ENCODE measurements around the gene COL6A3. TPM values are rescaled to one million over a fixed set of nuclear protein-coding genes. Genes with fewer than 3 reads are reported as not detected.
A peak's percentile ranks its signal among the peaks of the same experiment; 100 is the strongest.

The COL6A3 gene
- total RNA-seq = 1 to 10 TPM; 1.9 to 2.6 TPM
- 1.6 to 10.9 reads per million in 2 donors for total RNA-seq

GRCh38 chr2:237413777-237414661, at the start of gene COL6A3:
Gene COL6A3 (minus strand): TSS chr2:237414164. CDS start chr2:237396817, 17,347 bp downstream.
- peaks cover 18% of the 10 kb centered on the region for H3K27me3 Mint-ChIP-seq
- ATAC-seq (no peak), DNase-seq (no peak)
- no peak within 1 kb of the TSS for H3K27ac Mint-ChIP-seq
- no peaks in the 10 kb centered on the region for H3K4me1 Mint-ChIP-seq
- H3K9me3 ChIP-seq (ENCODE audit: control insufficient read depth, low read length, poor library complexity, severe bottlenecking) = no peaks in the 10 kb centered on the region
- no peak within 1 kb of the TSS for H3K4me3 Mint-ChIP-seq
- H3K36me3 Mint-ChIP-seq (ENCODE audit: low read depth) = no peaks in the 10 kb centered on the region

- DNase-seq (no peak), ATAC-seq (no peak)
- H3K4me1 Mint-ChIP-seq = peaks cover 7% of the 10 kb centered on the region
- H3K27me3 Mint-ChIP-seq = no peaks in the 10 kb centered on the region
- no peaks in the 10 kb centered on the region for H3K36me3 Mint-ChIP-seq (ENCODE audit: low read depth)
- H3K9me3 ChIP-seq (ENCODE audit: control insufficient read depth, low read length, poor library complexity, severe bottlenecking) = no peaks in the 10 kb centered on the region
- H3K27ac Mint-ChIP-seq = no peak overlapping the region
- no peak overlapping the region for H3K4me3 Mint-ChIP-seq
Observed at GRCh38 chr2:237459741-237460174, 45.8 kb upstream of the COL6A3 start.

DNA sequence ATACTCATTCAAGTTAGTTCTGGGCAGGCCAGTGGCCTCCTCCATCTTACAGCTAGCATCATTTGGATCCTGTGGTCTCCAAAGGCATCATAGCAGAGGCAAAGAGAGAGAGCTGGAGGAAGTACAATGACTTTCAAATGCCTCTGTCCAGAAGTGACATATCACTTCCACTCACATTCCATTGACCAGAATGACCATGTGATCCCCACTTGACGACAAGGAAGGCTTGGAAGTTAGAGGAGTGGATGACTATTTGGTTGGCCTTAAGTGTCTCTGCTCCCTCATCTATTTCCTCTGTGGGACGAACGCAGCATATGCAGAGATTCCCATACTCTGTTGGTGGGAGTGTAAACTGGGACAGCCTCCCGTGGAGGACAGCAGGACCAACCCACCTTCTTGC, 45.3 kb upstream of the COL6A3 start:
- Mint-ChIP-seq H3K36me3 (ENCODE audit: low read depth) (no peaks in the 10 kb centered on the region), H3K4me1 (peaks cover 6% of the 10 kb centered on the region), H3K27ac (no peak overlapping the region), H3K27me3 (no peaks in the 10 kb centered on the region), H3K4me3 (no peak overlapping the region)
- no peaks in the 10 kb centered on the region for H3K9me3 ChIP-seq (ENCODE audit: control insufficient read depth, low read length, poor library complexity, severe bottlenecking)
- ATAC-seq = no peak
- DNase-seq = no peak

GRCh38 chr2:237458519-237458918, 44.6 kb upstream of the COL6A3 start:
- DNase-seq (no peak), ATAC-seq (peak; percentile 21)
- no peaks in the 10 kb centered on the region for H3K9me3 ChIP-seq (ENCODE audit: control insufficient read depth, low read length, poor library complexity, severe bottlenecking)
- Mint-ChIP-seq H3K36me3 (ENCODE audit: low read depth) (no peaks in the 10 kb centered on the region), H3K4me3 (no peak overlapping the region), H3K27ac (no peak overlapping the region), H3K4me1 (peaks cover 6% of the 10 kb centered on the region), H3K27me3 (no peaks in the 10 kb centered on the region)

- Mint-ChIP-seq H3K4me3 (no peak overlapping the region), H3K27ac (no peak overlapping the region), H3K4me1 (peaks cover 8% of the 10 kb centered on the region), H3K36me3 (ENCODE audit: low read depth) (no peaks in the 10 kb centered on the region), H3K27me3 (no peaks in the 10 kb centered on the region)
- ATAC-seq = no peak
- no peaks in the 10 kb centered on the region for H3K9me3 ChIP-seq (ENCODE audit: control insufficient read depth, low read length, poor library complexity, severe bottlenecking)
- DNase-seq = no peak
Observed at GRCh38 chr2:237457388-237457941, 43.5 kb upstream of the COL6A3 start.

DNA sequence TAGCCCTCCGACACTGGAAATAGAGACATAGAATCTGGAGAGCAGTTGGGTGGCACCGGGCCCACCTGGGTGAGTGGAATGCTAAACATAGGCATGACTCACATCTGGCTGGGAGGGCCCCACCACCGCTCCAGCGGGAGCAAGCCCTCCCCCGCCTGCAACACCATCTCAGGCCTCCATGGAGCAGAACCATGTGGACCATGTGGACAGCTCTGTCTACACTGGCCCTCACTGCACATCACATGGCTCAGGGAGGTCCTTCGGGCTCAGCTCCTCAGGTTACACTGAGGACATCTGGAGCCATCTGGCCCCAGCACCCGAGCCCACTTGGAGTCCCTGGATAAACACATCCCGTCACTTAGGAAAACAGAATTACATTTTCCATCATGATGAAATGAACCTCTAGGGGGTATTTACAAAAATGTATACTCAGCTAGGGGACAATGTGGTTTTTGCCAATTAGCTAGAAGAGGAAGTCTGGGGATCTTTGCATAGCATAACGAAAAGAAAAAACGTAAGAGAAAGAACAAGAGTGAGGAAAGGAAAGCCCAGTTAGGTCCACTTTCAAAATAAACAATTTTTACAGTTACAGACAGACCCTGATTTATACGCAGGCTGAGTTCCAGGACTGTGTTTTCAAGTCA, 42.4 kb upstream of the COL6A3 start:
- no peaks in the 10 kb centered on the region for H3K27me3 Mint-ChIP-seq
- no peak overlapping the region for H3K4me3 Mint-ChIP-seq
- no peaks in the 10 kb centered on the region for H3K9me3 ChIP-seq (ENCODE audit: control insufficient read depth, low read length, poor library complexity, severe bottlenecking)
- no peaks in the 10 kb centered on the region for H3K36me3 Mint-ChIP-seq (ENCODE audit: low read depth)
- DNase-seq (no peak), ATAC-seq (no peak)
- H3K4me1 Mint-ChIP-seq = peaks cover 8% of the 10 kb centered on the region
- peak overlapping the region; percentile 49 for H3K27ac Mint-ChIP-seq

- H3K9me3 ChIP-seq (ENCODE audit: control insufficient read depth, low read length, poor library complexity, severe bottlenecking) = no peaks in the 10 kb centered on the region
- no peak for ATAC-seq
- peak overlapping the region; percentile 49 for H3K27ac Mint-ChIP-seq
- H3K4me1 Mint-ChIP-seq = peaks cover 6% of the 10 kb centered on the region
- no peak overlapping the region for H3K4me3 Mint-ChIP-seq
- no peaks in the 10 kb centered on the region for H3K27me3 Mint-ChIP-seq
- no peaks in the 10 kb centered on the region for H3K36me3 Mint-ChIP-seq (ENCODE audit: low read depth)
- DNase-seq = no peak
Observed at GRCh38 chr2:237455764-237456163, 41.8 kb upstream of the COL6A3 start.

DNA sequence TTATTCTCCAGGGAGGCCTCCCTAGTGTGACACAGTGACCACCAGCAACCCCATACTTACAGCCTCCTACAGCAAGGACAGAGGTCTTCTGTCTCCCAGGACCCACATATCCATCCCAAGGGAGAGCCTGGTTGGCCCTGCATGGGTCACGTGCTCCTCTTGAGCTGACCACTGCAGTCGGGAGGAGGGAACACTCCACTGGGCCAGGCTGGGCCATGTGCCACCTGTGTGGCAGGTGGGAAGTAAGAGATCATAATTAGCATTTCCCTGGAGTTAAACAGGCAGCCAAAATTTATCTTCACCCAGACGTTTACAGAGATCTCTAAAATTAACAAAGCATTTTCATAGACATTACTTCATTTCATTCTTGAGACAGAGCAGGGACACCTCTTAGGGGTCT, 39.7 kb upstream of the COL6A3 start:
- H3K27ac Mint-ChIP-seq = no peak overlapping the region
- ATAC-seq (no peak), DNase-seq (no peak)
- H3K4me3 Mint-ChIP-seq = no peak overlapping the region
- no peaks in the 10 kb centered on the region for H3K27me3 Mint-ChIP-seq
- no peaks in the 10 kb centered on the region for H3K9me3 ChIP-seq (ENCODE audit: control insufficient read depth, low read length, poor library complexity, severe bottlenecking)
- peaks cover 9% of the 10 kb centered on the region for H3K4me1 Mint-ChIP-seq
- H3K36me3 Mint-ChIP-seq (ENCODE audit: low read depth) = no peaks in the 10 kb centered on the region

DNA sequence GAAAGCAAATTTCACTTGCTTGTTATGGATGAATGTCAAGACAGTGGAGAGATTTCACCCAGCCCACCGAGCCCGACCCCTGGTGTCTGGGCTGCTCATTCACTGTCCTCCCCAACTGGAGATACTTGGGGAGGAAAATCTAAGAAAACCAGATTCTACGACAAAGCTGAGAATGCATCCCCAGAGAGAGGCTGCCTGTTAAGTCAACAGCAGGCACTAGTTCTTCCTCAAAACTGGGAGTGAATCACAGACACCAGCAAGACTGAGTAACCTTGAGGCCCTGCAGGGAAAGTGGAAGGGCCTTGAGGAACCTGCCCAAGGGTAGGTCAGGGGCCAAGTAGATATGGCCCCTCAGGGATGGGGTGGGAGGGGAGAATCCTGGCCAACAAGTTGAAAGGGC, 38.9 kb upstream of the COL6A3 start:
- Mint-ChIP-seq H3K27ac (no peak overlapping the region), H3K4me1 (peaks cover 5% of the 10 kb centered on the region), H3K36me3 (ENCODE audit: low read depth) (no peaks in the 10 kb centered on the region), H3K27me3 (no peaks in the 10 kb centered on the region), H3K4me3 (no peak overlapping the region)
- H3K9me3 ChIP-seq (ENCODE audit: control insufficient read depth, low read length, poor library complexity, severe bottlenecking) = no peaks in the 10 kb centered on the region
- ATAC-seq = no peak
- DNase-seq = no peak

DNA sequence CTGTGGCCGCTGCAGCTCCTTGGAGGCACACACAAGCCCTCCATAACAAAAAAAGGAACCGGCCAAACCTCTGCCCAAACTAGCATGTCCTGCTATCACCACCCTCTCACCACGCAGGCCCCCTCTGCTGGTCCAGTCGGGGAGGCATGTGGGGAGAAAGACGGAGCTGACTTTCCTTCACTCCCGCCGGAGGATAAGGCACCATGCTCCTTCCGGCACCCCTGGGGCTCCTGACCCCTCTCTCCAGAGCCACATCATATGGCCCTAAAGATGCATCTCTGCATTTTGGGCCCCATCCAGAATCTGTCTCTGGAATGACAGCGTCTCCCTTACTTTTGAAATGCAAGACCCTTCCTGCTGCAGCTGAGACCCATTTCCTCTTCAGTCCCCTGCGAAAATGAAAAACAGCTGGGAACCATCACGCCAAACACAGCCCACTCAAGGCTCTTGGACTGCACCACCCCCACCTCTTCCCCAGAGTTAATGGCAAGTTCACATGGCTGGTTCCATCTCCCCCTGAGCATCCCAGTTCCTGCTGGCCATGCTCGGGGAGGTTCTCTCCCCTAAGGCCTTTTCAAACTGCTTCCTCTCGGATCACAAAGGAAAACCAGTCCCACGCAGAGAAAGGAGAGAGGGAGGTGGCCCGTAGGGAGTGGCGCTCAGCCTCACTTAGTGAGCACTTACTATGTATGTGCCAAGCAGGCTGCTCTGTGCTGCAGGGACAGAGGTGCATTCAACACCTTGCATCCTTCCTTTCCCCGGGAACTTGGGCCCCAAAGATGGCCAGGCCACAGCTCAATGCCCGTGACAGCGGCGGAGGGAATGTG, 37.9 kb upstream of the COL6A3 start:
- no peak overlapping the region for H3K27ac Mint-ChIP-seq
- no peaks in the 10 kb centered on the region for H3K27me3 Mint-ChIP-seq
- DNase-seq = no peak
- no peak overlapping the region for H3K4me3 Mint-ChIP-seq
- no peaks in the 10 kb centered on the region for H3K9me3 ChIP-seq (ENCODE audit: control insufficient read depth, low read length, poor library complexity, severe bottlenecking)
- no peak for ATAC-seq
- peaks cover 7% of the 10 kb centered on the region for H3K4me1 Mint-ChIP-seq
- no peaks in the 10 kb centered on the region for H3K36me3 Mint-ChIP-seq (ENCODE audit: low read depth)

GRCh38 chr2:237450583-237450982, 36.6 kb upstream of the COL6A3 start:
- DNase-seq (no peak), ATAC-seq (no peak)
- Mint-ChIP-seq H3K36me3 (ENCODE audit: low read depth) (no peaks in the 10 kb centered on the region), H3K4me3 (no peak overlapping the region), H3K27ac (no peak overlapping the region), H3K27me3 (no peaks in the 10 kb centered on the region), H3K4me1 (peaks cover 7% of the 10 kb centered on the region)
- H3K9me3 ChIP-seq (ENCODE audit: control insufficient read depth, low read length, poor library complexity, severe bottlenecking) = no peaks in the 10 kb centered on the region

DNA sequence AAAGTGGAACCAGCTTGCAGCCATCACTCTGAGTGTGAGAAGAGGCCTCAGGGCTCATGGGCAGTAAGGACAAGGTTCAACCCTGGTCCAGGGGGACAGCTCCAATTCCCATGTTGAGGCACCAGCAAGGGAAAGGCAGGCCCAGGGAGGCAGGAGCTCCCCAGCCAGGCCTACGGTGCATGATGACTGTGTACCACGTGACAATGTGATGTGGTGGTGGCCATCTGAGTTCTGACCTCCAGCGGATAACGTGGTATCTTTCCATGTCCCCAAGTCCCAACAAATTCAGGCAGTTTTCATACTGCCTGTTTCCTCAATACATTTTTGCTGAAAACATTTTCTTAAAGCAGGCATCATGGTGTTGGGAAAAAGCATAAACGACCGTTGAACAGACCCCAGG, 36.1 kb upstream of the COL6A3 start:
- no peak overlapping the region for H3K27ac Mint-ChIP-seq
- H3K36me3 Mint-ChIP-seq (ENCODE audit: low read depth) = no peaks in the 10 kb centered on the region
- H3K27me3 Mint-ChIP-seq = no peaks in the 10 kb centered on the region
- no peaks in the 10 kb centered on the region for H3K9me3 ChIP-seq (ENCODE audit: control insufficient read depth, low read length, poor library complexity, severe bottlenecking)
- peaks cover 7% of the 10 kb centered on the region for H3K4me1 Mint-ChIP-seq
- H3K4me3 Mint-ChIP-seq = no peak overlapping the region
- DNase-seq = no peak
- ATAC-seq = no peak

Measured in T-helper 17 cell (primary cell).